GM18861 (cell line): ENCODE results near the gene NKAIN1.
"Not testable (repeated sequence)": the region's sequence is repeated elsewhere in the genome, so short reads cannot be mapped to it uniquely, and the experiment has no call there.

ENCODE experiments used
- ATAC-seq: cut with Tn5 transposase; IDR thresholded peaks from one replicate; pipeline ENCODE4 v1.9.1; 2021; ENCODE audit not compliant: unreplicated experiment

NKAIN1 gene

DNA sequence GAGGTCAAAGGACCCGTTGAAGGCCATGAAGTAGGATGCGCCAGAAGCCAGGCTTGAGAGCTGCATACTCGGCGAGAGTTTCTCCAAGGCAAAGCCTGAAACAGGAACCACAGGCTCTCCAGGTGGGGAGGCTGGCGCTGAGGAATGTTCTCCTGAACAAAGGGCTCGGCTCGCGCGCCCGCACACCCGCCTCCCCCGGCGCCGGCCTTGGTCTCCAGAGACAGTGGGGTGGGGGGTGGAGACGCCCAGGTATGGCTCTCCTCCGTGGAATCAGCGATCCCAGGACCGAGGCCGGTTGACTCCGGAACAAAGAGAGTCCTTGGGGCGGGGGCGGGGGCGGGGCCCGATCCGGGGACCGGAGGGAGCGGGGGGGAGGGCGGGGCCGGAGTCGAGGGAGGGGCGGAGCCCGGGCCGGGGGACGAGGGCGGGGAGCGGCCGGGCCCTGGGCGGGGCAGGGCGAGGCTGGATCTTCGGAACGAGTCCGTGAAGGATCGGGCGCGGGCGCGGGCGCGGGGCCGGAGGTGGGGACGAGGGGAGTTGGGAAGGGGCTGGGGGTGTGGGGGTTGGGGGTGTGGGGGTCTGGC is 85.0 kb downstream of the NKAIN1 start:
- no peak for ATAC-seq

DNA sequence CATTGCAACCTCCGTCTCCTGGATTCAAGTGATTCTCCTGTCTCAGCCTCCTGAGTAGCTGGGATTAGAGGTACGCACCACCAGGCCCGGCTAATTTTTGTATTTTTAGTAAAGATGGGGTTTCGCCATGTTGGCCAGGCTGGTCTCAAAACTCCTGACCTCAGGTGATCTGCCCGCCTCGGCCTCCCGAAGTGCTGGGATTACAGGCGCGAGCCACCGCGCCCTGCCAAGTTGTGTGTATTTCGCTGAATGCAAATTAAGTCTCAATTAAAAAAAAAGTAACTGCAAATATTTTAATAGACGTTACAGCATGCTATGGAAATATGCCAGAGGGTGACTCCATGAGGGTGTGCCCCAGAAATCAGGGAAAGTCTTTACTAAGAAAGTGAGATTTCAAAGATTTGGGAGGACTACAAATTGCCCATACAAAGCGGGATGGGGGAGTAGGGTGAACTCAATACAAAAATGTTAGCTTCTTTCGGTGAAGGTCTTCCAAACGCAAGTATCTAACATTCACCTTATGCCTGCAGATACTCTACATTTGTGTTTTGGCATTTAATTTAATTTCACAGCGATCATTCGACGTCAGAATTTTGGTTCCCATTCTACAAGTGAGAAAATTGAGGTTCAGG is 85.6 kb downstream of the NKAIN1 start:
- ATAC-seq: no peak

DNA sequence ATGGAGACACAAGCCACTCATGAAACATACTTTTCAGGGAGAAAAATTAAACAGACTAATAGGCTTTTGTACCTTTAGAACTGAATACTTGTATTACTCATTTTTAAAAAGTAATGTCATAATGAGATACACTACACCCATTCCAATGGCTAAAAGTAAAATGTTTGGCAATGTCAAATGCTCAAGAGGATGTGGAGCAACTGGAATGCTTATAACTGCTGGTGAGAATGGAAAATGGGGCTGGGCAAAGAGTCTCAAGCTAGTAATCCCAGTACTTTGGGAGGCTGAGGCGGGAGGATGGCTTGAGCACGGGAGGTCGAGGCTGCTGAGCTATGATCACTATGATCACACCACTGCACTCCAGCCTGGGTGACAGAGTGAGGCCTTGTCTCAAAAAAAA is 86.3 kb downstream of the NKAIN1 start:
- ATAC-seq: no peak

DNA sequence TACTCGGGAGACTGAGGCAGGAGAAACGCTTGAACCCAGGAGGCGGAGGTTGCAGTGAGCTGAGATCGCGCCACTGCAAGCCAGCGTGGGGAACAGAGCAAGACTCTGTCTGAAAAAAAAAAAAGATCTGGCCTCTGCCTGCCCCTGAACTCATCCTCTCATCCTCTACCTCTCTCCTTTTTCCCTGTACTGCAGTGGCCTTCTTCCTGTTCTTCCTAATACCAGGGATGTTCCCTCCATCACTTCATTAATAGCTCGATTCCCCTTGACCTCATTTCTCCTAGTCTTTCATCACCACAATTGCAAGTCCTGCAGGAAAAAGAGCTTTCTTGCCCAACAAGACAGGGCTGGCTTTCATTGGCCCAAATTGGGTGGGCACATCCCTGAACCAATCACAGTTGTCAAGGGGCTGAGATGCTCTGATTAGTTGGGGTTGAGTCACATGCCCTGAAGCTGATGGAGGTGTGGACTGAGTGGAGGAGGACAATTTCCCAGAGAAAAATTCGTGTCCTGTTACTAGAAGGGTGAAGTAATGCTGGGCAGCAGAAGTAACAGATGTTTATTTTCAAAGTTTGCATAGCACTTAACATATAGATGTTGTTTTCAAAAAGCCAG is 87.4 kb downstream of the NKAIN1 start:
- ATAC-seq: no peak

DNA sequence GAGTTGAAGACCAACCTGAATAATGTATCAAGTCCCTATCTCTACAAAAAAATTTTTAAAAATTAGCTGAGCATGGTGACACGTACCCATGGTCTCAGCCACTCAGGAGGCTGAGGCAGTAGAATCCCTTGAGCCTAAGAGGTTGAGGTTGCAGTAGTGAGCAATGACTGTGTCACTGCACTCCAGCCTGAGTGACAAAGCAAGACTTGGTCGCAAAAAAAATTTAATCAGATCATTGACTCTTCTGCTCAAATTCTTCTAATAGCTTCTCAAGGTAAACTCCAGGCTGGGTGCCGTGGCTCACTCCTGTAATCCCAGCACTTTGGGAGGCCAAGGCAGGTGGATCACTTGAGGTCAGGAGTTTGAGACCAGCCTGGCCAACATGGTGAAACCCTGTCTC is 88.3 kb downstream of the NKAIN1 start:
- no peak for ATAC-seq

DNA sequence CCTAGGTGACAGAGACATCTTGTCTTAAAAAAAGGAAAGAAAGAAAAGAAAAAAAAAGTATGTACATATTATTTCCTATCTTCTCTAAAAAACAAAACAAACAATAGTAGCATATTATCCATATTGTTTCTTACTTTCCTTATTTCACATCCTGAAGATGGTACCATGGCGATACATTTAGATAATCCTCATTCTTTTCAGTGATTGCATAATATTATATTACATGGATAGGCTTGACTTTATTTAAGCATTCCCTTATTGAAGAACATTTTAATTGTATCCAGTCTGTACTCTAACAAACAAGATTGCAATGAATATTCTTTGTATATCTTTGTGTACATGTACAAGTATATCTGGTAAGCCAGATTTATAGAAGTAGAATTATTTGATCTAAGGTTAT is 91.3 kb downstream of the NKAIN1 start:
- ATAC-seq: no peak

DNA sequence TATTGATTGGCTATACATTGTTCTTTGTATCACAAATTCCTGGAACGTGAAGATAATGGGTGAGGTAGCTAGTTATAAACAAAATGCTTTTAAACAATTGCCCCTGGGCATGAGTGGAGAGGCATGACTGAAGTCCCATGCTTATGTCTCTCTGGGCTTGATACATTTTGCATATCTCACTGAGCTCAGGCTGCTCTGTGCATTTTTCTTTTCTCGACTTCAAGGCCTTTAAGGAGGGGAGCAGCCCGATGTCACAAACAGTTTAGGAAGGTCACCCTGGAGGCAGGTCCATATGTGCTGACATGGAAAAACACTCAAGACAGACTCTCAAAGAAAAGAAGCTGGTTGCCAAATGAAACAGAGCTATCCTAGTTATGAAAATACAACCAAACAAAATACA is 94.0 kb downstream of the NKAIN1 start:
- ATAC-seq: no peak

DNA sequence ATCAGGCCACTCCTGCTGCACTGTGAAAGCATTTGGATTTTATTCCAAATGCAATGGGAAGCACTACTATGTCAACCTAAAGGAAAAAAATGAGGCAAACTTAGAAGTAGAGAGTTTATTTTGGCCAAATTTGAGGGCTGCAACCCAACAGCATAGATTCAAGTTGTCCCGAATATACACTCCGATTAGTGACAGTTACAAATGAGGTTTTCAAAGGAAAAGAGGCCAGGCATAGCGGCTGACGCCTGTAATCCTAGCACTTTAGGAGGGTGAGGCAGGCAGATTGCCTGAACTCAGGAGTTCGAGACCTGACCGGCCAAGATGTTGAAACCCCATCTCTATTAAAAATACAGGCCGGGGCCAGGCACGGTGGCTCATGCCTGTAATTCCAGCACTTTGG is 95.2 kb downstream of the NKAIN1 start:
- ATAC-seq: no peak

DNA sequence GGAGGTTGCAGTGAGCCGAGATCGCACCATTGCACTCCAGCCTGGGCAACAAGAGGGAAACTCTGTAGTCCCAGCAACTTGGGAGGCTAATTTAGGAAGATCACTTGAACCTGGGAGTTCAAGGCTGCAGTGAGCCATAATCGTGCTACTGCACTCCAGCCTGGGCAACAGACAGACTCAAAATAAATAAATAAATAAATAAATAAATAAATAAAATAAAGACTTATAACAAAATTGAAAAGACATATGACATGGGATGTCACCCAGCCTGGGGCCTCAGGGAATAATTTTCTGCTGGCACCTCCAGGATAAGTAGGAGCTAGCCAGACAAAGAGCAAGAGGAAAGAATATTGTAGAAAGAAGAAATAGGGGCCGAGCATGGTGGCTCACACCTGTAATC is 96.2 kb downstream of the NKAIN1 start:
- ATAC-seq: no peak

DNA sequence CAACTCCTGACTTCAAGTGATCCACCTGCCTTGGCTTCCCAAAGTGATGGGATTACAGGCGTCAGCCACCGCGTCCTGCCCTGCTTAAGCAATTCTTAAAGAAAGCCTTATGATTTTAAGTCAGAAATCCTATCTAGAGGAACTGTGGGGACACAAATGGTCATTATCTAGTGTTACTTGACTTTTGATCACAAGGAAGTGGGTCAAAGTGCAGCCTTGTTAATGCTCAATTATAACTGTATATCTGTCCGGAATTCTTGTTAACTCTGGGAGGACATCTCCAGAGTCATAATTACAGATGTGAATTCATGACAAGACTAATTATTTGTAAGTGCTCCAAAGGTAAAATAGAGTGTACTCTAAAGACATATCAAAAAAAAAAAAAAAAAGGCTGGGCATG is 97.3 kb downstream of the NKAIN1 start:
- no peak for ATAC-seq

DNA sequence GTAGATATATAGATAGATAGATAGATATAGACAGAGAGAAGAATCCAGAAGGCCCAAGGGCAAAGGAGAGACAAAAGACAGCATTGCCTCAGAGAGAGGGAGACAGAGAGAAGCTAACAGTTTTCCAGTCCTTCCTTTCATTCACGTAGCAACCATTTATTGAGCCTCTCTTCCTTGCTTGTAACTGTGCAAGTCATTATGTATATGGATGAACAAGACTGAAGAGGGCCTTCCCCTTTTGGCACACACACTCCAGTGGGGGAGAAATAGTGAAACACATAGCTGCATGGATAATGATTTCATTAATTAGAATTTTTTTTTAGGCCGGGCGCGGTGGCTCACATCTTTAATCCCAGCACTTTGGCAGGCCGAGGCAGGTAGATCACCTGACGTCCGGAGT is 99.4 kb downstream of the NKAIN1 start:
- no peak for ATAC-seq

DNA sequence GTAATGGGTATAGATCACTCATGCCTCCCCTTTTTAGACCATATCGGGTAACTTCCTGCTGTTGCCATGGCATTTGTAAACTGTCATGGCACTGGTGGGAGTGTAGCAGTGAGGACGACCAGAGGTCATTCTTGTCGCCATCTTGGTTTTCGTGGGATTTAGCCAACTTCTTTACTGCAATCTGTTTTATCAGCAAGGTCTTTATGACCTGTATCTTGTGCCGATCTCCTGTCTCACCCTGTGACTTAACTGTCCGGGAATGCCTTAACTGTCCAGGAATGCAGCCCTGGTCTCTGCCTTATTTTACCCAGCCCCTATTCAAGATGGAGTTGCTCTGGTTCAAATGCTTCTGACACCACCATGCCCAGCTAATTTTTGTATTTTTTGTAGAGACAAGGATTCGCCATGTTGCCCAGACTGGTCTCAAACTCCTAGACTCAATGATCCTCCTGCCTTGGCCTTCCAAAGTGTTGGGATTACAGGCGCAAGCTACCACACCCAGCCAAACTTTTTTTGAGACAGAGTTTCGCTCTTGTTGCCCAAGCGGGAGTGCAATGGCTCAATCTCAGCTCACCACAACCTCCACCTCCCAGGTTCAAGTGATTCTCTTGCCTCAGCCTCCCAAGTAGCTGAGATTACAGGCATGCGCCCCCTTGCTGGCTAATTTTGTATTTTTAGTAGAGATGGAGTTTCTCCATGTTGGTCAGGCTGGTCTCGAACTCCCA is 100.7 kb downstream of the NKAIN1 start:
- ATAC-seq: not testable (repeated sequence)

DNA sequence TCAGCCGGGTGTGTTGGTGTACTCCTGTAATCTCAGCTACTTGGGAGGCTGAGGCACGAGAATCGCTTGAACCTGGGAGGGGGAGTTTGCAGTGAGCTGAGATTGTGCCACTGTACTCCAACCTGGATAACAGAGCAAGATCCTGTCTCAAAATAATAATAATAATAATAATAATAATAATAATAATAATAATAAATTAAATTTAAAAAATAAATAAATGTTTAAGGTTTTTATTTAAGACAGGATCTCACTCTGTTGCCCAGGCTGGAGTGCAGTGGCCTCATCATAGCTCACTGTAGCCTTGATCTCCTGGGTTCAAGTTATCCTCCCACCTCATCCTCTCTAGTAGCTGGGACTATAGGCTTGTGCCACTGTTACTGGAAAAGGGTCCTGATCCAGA is 101.8 kb downstream of the NKAIN1 start:
- ATAC-seq: not testable (repeated sequence)

DNA sequence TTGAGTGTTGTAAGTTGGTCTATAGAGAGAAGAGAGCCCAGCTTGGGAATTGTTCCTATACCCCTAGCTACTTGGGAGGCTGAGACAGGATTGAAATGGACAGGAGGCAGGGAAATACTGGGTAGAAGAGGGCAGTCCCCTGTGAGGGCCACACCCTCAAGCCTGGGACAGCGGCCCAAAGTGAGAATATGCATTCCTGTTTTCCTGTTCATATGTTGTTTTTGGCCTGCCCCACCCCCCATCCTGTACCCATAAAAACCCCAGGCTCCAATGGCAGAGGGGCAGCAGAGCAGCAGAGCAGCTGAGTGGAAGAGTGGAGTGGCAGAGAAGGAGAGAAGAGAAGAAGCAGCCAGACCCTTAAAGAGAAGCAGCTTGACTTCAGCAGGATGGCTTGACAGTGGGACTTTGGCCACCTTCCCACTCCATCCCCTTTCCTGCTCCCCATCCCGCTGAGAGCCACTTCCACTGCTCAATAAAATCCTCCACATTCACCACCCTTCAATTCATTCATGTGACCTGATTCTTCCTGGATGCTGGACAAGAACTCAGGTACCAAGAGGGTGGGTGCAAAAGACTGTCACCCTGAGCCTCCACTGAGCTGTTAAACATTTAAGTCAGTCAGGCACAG is 103.6 kb downstream of the NKAIN1 start:
- no peak for ATAC-seq

DNA sequence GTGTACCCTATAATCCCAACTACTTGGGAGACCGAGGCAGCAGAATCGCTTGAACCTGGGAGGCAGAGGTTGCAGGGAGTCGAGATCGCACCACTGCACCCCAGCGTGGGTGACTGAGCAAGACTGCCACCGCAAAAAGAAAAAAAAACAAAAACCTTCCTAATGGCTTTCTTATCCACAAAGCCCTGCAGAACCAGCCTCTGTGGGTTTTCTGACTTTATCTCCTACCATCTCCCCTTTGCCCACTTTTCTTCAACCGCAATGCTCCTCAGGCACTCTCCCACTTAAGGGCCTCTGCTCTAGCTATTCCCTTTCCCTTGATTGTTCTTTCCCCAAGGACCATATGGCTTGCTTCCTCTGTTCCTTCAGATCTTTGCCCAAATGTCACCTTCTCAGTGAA is 106.3 kb downstream of the NKAIN1 start:
- no peak for ATAC-seq
